HepG2 (cell line): ENCODE data around the gene RGS10. TPM values are rescaled to one million over a fixed set of nuclear protein-coding genes. Genes with fewer than 3 reads are reported as not detected.

Source experiments
- ATAC-seq: fragments of 200-7000 bp; cut with Tn5 transposase; 3 replicates; pipeline ENCODE4 v1.9.1; 2020; ENCODE audit warnings: mild to moderate bottlenecking, moderate library complexity
- BruUV-seq: library from RNA; stranded (reverse); fragments of 400-500 nt; replicated peaks from 2 replicates; lab custom pipeline; 2021; lab: Mats Ljungman, UMichigan
- CTCF ChIA-PET: fragments of 300-600 bp; formaldehyde crosslinking; extraction: SDS; loops from one replicate; lab custom pipeline; 2021; ENCODE audit warnings: low total read pairs, inconsistent platforms, low intra/inter-chr PET ratio; lab: Yijun Ruan, JAX
- POLR2A ChIA-PET: fragments of 350-600 bp; sonication (Branson Sonifier 250); formaldehyde crosslinking; loops from one replicate; lab custom pipeline; 2020; ENCODE audit warnings: antibody characterized with exemption, inconsistent platforms; lab: Yijun Ruan, JAX
- DNase-seq: peaks from one replicate; pipeline ENCODE4 v3.0.0-alpha.2; 2015; ENCODE audit warnings: low spot score
- FAIRE-seq: peaks from 3 replicates; lab custom pipeline; 2011; peaks lifted over from hg19 to GRCh38; lab: Jason Lieb, UNC
- H2AFZ ChIP-seq: one replicate; pipeline ENCODE4 v1.6.1; 2011; ENCODE audit warnings: low read length, inconsistent platforms
- H3K27ac ChIP-seq: fragments of 300-600 bp; 3 replicates; pipeline ENCODE4 v1.8.0; 2011; ENCODE audit warnings: mixed run types, mild to moderate bottlenecking, mixed read lengths, low read length, inconsistent platforms; ENCODE audit not compliant: insufficient read depth; ENCODE audit errors: extremely low read length
- H3K27me3 ChIP-seq, 2 experiments: fragments of 200-600 bp in 1 of 2; 2 replicates in 1 of 2; 3 replicates in 1 of 2; pipeline versions ENCODE4 v1.6.0 to v1.8.0; 2011; ENCODE audit warnings: low read length in 2 of 2, mild to moderate bottlenecking in 2 of 2, moderate library complexity in 2 of 2, inconsistent platforms in 1 of 2; ENCODE audit not compliant: insufficient read depth in 2 of 2, control insufficient read depth in 1 of 2
- H3K36me3 ChIP-seq, 2 experiments: fragments of 200-600 bp in 1 of 2; replicated peaks in 1 of 2; 2 replicates in 1 of 2; 3 replicates in 1 of 2; pipeline versions ENCODE4 v1.5.1 to v1.8.0; 2011; ENCODE audit warnings: low read length in 2 of 2, inconsistent platforms in 1 of 2; ENCODE audit not compliant: insufficient read depth in 2 of 2, control insufficient read depth in 1 of 2
- H3K4me1 ChIP-seq: 2 replicates; pipeline ENCODE4 v1.5.1; 2012; ENCODE audit warnings: low read length, inconsistent platforms; ENCODE audit not compliant: insufficient read depth
- H3K4me2 ChIP-seq: 2 replicates; pipeline ENCODE4 v1.6.0; 2011; ENCODE audit warnings: low read depth, low read length, inconsistent platforms
- H3K4me3 ChIP-seq, 3 experiments: fragments of 200-600 bp in 1 of 3; sonication (generic), shearing (Covaris generic) in 1 of 3; replicated peaks in 1 of 3; 2 replicates each; pipeline ENCODE4 v1.5.1; 2011 to 2016; ENCODE audit warnings: low read length in 3 of 3, inconsistent platforms in 2 of 3, low read depth in 2 of 3, mild to moderate bottlenecking in 2 of 3, control low read depth in 1 of 3, mixed read lengths in 1 of 3; ENCODE audit not compliant: insufficient read depth in 1 of 3
- H3K79me2 ChIP-seq: one replicate; pipeline ENCODE4 v1.6.1; 2011; ENCODE audit warnings: low read length, inconsistent platforms; ENCODE audit not compliant: insufficient read depth
- H3K9ac ChIP-seq: 2 replicates; pipeline ENCODE4 v1.6.0; 2011; ENCODE audit warnings: mild to moderate bottlenecking, low read depth, low read length, inconsistent platforms; ENCODE audit not compliant: insufficient read depth
- H3K9me3 ChIP-seq: 2 replicates; pipeline ENCODE4 v1.5.1; 2012; ENCODE audit warnings: mild to moderate bottlenecking, low read length
- H4K20me1 ChIP-seq: 2 replicates; pipeline ENCODE4 v1.6.0; 2011; ENCODE audit warnings: inconsistent platforms, mild to moderate bottlenecking, low read length, moderate library complexity; ENCODE audit not compliant: insufficient read depth
- ATF7 ChIP-seq, 2 experiments: fragments of 450-650 bp in 1 of 2; sonication (generic) in 1 of 2; formaldehyde crosslinking in 1 of 2; IDR thresholded peaks; 2 replicates each; pipeline versions ENCODE4 v1.4.0 to v1.6.1; 2016 to 2020; ENCODE audit warnings: antibody characterized with exemption in 1 of 2, mild to moderate bottlenecking in 1 of 2, missing genetic modification reagents in 1 of 2
- EED ChIP-seq: sonication (generic); formaldehyde crosslinking; IDR thresholded peaks from 2 replicates; pipeline ENCODE4 v1.5.0; 2020; ENCODE audit warnings: mild to moderate bottlenecking, missing genetic modification reagents
- GFI1 ChIP-seq: sonication (generic); formaldehyde crosslinking; IDR thresholded peaks from 2 replicates; pipeline ENCODE4 v1.5.0; 2020; ENCODE audit warnings: missing genetic modification reagents, mild to moderate bottlenecking, borderline replicate concordance
- GPN1 ChIP-seq: sonication (generic); formaldehyde crosslinking; IDR thresholded peaks from 2 replicates; pipeline ENCODE4 v1.5.1; 2020; ENCODE audit warnings: missing genetic modification reagents, borderline replicate concordance
- HNRNPLL ChIP-seq: fragments of 200-400 bp; formaldehyde crosslinking; IDR thresholded peaks from 2 replicates; pipeline ENCODE4 v1.6.1; 2017; ENCODE audit warnings: mild to moderate bottlenecking, low read depth, low read length; ENCODE audit not compliant: poor library complexity, severe bottlenecking
- KAT2B ChIP-seq: fragments of 150-350 bp; IDR thresholded peaks from 2 replicates; pipeline ENCODE4 v1.6.1; 2014; ENCODE audit warnings: low read depth, low read length, borderline replicate concordance
- RAD51 ChIP-seq: fragments of 450-650 bp; IDR thresholded peaks from 2 replicates; pipeline ENCODE4 v1.6.1; 2016; ENCODE audit warnings: borderline replicate concordance
- ZFP1 ChIP-seq: IDR thresholded peaks from 2 replicates; pipeline ENCODE4 v1.6.1; 2016
- ZNF567 ChIP-seq: sonication (generic); formaldehyde crosslinking; IDR thresholded peaks from 2 replicates; pipeline ENCODE4 v1.8.1; 2023; ENCODE audit warnings: mild to moderate bottlenecking, missing genetic modification reagents, borderline replicate concordance
- ZNF687 ChIP-seq: sonication (generic); formaldehyde crosslinking; IDR thresholded peaks from 2 replicates; pipeline ENCODE4 v1.5.1; 2020; ENCODE audit warnings: mild to moderate bottlenecking, missing genetic modification reagents, moderate library complexity
- ZNF747 ChIP-seq: sonication (generic); formaldehyde crosslinking; IDR thresholded peaks from 2 replicates; pipeline ENCODE4 v1.8.1; 2023; ENCODE audit warnings: missing genetic modification reagents, mild to moderate bottlenecking, borderline replicate concordance
- ZNF790 ChIP-seq: sonication (generic); formaldehyde crosslinking; IDR thresholded peaks from 2 replicates; pipeline ENCODE4 v1.8.0; 2022; ENCODE audit warnings: missing genetic modification reagents, mild to moderate bottlenecking, borderline replicate concordance
- WGBS: methylation state at CpG from one replicate; pipeline ENCODE4 v1.1.6; 2017; ENCODE audit warnings: low lambda C conversion rate; 5-methylcytosine and 5-hydroxymethylcytosine counted together
- in situ Hi-C: cut with HindIII; loops from 2 replicates; pipeline ENCODE4 v1.10.0; 2017; ENCODE audit warnings: low pct_unique_long_range_greater_than_20kb; ENCODE audit not compliant: extremely low pct_ligation_motif_present
- intact Hi-C: fragments of 100-400 bp; cut with micrococcal nuclease; formaldehyde crosslinking; loops from one replicate; pipeline ENCODE4 v1.10.0; 2022; ENCODE audit not compliant: unreplicated experiment
- polyA plus RNA-seq, 8 experiments: library from polyadenylated mRNA; depleted of rRNA in 3 of 8; stranded (reverse) in 7 of 8; unstranded in 1 of 8; fragments of >200 nt; fragmentation: Illumina TruSeq in 4 of 8; extraction: Trizol in 4 of 8; gene quantifications; 2 replicates each; pipeline versions ENCODE4 v1.2.1 to v1.2.3, GENCODE V29; 2011 to 2016; ENCODE audit warnings: low read depth in 4 of 8, missing spikeins in 1 of 8, mixed read lengths in 1 of 8; ENCODE audit not compliant: insufficient read depth in 1 of 8
- total RNA-seq, 5 experiments: library from RNA; depleted of rRNA; stranded (reverse); fragments of >200 nt; fragmentation: Illumina TruSeq; extraction: Trizol; gene quantifications; 2 replicates each; pipeline ENCODE4 v1.2.3, GENCODE V29; 2016; ENCODE audit warnings: low read depth in 1 of 5

The RGS10 gene
- total and polyA plus RNA-seq, 2 of the 13 experiments (the other 11 are each of a cell fraction or from before 2014, with no cell fraction given): 1.7 to 5.1 TPM

- ChIA-PET POLR2A (no interaction called here), CTCF (no interaction called here)
- DNase-seq: no peak
- Histone ChIP-seq H2AFZ (no peak overlapping the region), H3K4me1 (peaks cover 39% of the 10 kb centered on the region), H3K9ac (no peak overlapping the region), H3K4me2 (no peak overlapping the region), H3K36me3 (no peaks in the 10 kb centered on the region), H3K9me3 (no peaks in the 10 kb centered on the region), H4K20me1 (no peaks in the 10 kb centered on the region), H3K79me2 (no peaks in the 10 kb centered on the region), H3K27ac (no peak overlapping the region), H3K4me3 (no peak overlapping the region), H3K27me3 (peaks cover 4 to 18% of the 10 kb centered on the region in 2 experiments; a peak in 3 of 5 replicates)
- ATAC-seq: no peak
- BruUV-seq: no TSS peak
- in situ Hi-C loops: loop anchor here (25.0 kb wide), 1 partner anchor 348 kb away; the partner anchor contains the start of gene PRDX3
- intact Hi-C loops: no loop called here
- no peak for FAIRE-seq
- no peak for TF ChIP-seq RAD51
- TF ChIP-seq ATF7 (IDR thresholded peaks at IDR 0.05): peak; percentile 44; the same call in 1 of the 2 replicates
- TF ChIP-seq ATF7 (CRISPR knock-in tag; IDR thresholded peaks at IDR 0.05): no peak
- 60% methylated on average over 3 of the region's 3 CpGs for WGBS
These were observed 7.2 kb downstream of the RGS10 start for GRCh38 chr10:119535305-119535704.

DNA sequence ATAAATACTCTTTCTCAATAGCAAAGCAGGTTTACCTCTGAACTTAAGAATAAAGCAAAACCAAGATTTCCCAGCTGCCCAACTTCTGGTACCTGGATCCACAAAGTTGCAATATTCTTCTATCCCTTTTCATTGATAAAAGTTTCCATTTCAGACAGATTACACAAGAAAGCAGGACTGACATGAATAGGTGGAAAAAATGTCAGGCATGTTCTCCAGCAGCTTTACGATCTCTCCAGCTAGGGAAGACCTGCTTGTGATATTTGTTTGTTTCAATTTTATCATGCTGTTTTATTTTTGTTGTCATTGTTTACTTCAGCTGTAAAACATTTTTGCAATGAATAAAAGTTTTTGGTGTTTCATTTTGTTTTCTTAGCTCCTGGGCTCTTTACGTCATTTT, 9.0 kb downstream of the RGS10 start:
- ChIA-PET CTCF (no interaction called here), POLR2A (no interaction called here)
- H4K20me1 ChIP-seq: no peaks in the 10 kb centered on the region
- H3K27me3 ChIP-seq: peaks cover 0 to 3% of the 10 kb centered on the region in 2 experiments; a peak in 1 of 5 replicates
- peaks cover 34% of the 10 kb centered on the region for H3K4me1 ChIP-seq
- H3K9ac ChIP-seq: no peak overlapping the region
- 70% methylated on average over 2 of the region's 2 CpGs for WGBS
- H3K4me2 ChIP-seq: no peak overlapping the region
- DNase-seq (no peak), ATAC-seq (no peak), FAIRE-seq (no peak)
- intact Hi-C loops: no loop called here
- TF ChIP-seq ZNF747 (CRISPR knock-in tag) (no peak), GPN1 (CRISPR knock-in tag) (no peak), HNRNPLL (no peak), KAT2B (no peak), GFI1 (CRISPR knock-in tag) (no peak), ZNF567 (CRISPR knock-in tag) (no peak), ZNF790 (no peak), EED (CRISPR knock-in tag) (no peak), ZFP1 (CRISPR knock-in tag) (no peak), ZNF687 (CRISPR knock-in tag) (no peak)
- H3K4me3 ChIP-seq: no peak overlapping the region
- H3K79me2 ChIP-seq: no peaks in the 10 kb centered on the region
- in situ Hi-C loops: loop anchor here (25.0 kb wide), 1 partner anchor 346 kb away; the partner anchor contains the start of gene PRDX3
- H2AFZ ChIP-seq: no peak overlapping the region
- no peaks in the 10 kb centered on the region for H3K9me3 ChIP-seq
- no TSS peak for BruUV-seq
- H3K36me3 ChIP-seq: no peaks in the 10 kb centered on the region
- no peak overlapping the region for H3K27ac ChIP-seq
